Calu3 (cell line): Measurements from ENCODE around the gene B3GNT8. TPM values are rescaled to one million over a fixed set of nuclear protein-coding genes. Genes with fewer than 3 reads are reported as not detected.
A peak's percentile ranks its signal among the peaks of the same experiment; 100 is the strongest.

ENCODE experiments used
- BruUV-seq: library from RNA; stranded (reverse); fragments of 400-500 nt; replicated peaks from 2 replicates; lab custom pipeline; 2021; lab: Mats Ljungman, UMichigan
- CTCF ChIA-PET: fragments of 300-600 bp; sonication (Branson Sonifier 250); formaldehyde crosslinking; loops from one replicate; lab custom pipeline; 2022; ENCODE audit warnings: antibody characterized with exemption; lab: Charles Lee
- DNase-seq: peaks from one replicate; pipeline ENCODE4 v3.0.0; 2022
- H3K27ac Mint-ChIP-seq: one replicate; pipeline ENCODE4 v1.8.0; 2022; ENCODE audit warnings: mixed read lengths; ENCODE audit not compliant: unreplicated experiment
- H3K27me3 Mint-ChIP-seq: one replicate; pipeline ENCODE4 v1.8.0; 2022; ENCODE audit warnings: mixed read lengths; ENCODE audit not compliant: unreplicated experiment
- H3K36me3 Mint-ChIP-seq: one replicate; pipeline ENCODE4 v1.8.0; 2022; ENCODE audit warnings: mild to moderate bottlenecking, moderate library complexity, mixed read lengths; ENCODE audit not compliant: insufficient read depth, unreplicated experiment
- H3K4me1 Mint-ChIP-seq: one replicate; pipeline ENCODE4 v1.8.0; 2022; ENCODE audit warnings: mild to moderate bottlenecking, low read depth, mixed read lengths; ENCODE audit not compliant: unreplicated experiment
- H3K4me3 Mint-ChIP-seq: one replicate; pipeline ENCODE4 v1.8.0; 2022; ENCODE audit warnings: mild to moderate bottlenecking, low read depth, moderate library complexity, mixed read lengths; ENCODE audit not compliant: unreplicated experiment
- H3K9me3 Mint-ChIP-seq: one replicate; pipeline ENCODE4 v1.8.0; 2022; ENCODE audit warnings: low read depth, mixed read lengths; ENCODE audit not compliant: unreplicated experiment
- intact Hi-C: fragments of 100-400 bp; cut with micrococcal nuclease; formaldehyde crosslinking; loops from one replicate; pipeline ENCODE4 v1.10.0; 2022; ENCODE audit not compliant: unreplicated experiment
- total RNA-seq: library from RNA; stranded (reverse); gene quantifications from 2 replicates; pipeline ENCODE4 v1.2.3, GENCODE V29; 2022
- TF ChIP-seq, protein P1 (sequence below): fragments of 200-600 bp; IDR thresholded peaks from one replicate; pipeline ENCODE4 v1.8.0; 2022; ENCODE audit warnings: antibody characterized with exemption; ENCODE audit not compliant: unreplicated experiment

The B3GNT8 gene
- total RNA-seq, 1 experiment from 2014 or later = 0.19 TPM

DNA sequence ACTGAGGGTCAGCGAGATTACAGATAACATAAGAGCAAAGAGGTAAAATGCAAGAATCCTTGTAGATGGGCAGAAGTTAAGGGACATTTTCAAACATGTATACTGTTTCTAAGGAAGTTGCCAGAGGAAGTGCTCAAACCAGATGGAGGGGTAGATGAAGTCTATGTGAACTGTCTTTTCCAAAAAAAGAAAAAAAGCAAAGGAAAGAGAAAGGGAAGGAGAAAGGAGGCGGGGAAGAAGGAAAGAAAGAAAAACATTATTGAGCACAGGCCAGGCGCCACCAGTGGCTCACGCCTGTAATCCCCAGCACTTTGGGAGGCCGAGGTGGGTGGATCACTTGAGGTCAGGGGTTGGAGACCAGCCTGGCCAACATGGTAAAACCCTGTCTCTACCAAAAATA, 7.3 kb upstream of the B3GNT8 start:
- no peaks in the 10 kb centered on the region for H3K9me3 Mint-ChIP-seq

GRCh38 chr19:41433171-41433570, 6.0 kb upstream of the B3GNT8 start:
- Mint-ChIP-seq H3K27me3 (no peaks in the 10 kb centered on the region), H3K9me3 (no peaks in the 10 kb centered on the region), H3K27ac (no peak overlapping the region), H3K4me3 (no peak overlapping the region), H3K4me1 (no peaks in the 10 kb centered on the region), H3K36me3 (peaks cover 23% of the 10 kb centered on the region)
- no peak for DNase-seq
- no TSS peak for BruUV-seq
- CTCF ChIA-PET = no interaction called here
- intact Hi-C loops = loop anchor here (10.0 kb wide), 1 partner anchor 78 kb away; the partner anchor contains the start of gene TGFB1
- TF ChIP-seq, protein P1, sequence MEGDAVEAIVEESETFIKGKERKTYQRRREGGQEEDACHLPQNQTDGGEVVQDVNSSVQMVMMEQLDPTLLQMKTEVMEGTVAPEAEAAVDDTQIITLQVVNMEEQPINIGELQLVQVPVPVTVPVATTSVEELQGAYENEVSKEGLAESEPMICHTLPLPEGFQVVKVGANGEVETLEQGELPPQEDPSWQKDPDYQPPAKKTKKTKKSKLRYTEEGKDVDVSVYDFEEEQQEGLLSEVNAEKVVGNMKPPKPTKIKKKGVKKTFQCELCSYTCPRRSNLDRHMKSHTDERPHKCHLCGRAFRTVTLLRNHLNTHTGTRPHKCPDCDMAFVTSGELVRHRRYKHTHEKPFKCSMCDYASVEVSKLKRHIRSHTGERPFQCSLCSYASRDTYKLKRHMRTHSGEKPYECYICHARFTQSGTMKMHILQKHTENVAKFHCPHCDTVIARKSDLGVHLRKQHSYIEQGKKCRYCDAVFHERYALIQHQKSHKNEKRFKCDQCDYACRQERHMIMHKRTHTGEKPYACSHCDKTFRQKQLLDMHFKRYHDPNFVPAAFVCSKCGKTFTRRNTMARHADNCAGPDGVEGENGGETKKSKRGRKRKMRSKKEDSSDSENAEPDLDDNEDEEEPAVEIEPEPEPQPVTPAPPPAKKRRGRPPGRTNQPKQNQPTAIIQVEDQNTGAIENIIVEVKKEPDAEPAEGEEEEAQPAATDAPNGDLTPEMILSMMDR = no peak

More for the DNA sequence above, 7.3 kb upstream of the B3GNT8 start:
- TF ChIP-seq, protein P1 = no peak
- H3K4me3 Mint-ChIP-seq = no peak overlapping the region
- H3K4me1 Mint-ChIP-seq = no peaks in the 10 kb centered on the region
- H3K27ac Mint-ChIP-seq = no peak overlapping the region
- H3K36me3 Mint-ChIP-seq = peaks cover 19% of the 10 kb centered on the region
- CTCF ChIA-PET = interaction anchor here (0.6 to 0.7 kb wide), 2 partner anchors 129 to 733 kb away, joined by 4 to 5 read pairs; no protein-coding TSS in a partner anchor
- no peak for DNase-seq
- intact Hi-C loops = loop anchor here (10.0 kb wide), 1 partner anchor 80 kb away; the partner anchor contains the start of gene TGFB1
- H3K27me3 Mint-ChIP-seq = no peaks in the 10 kb centered on the region
- no TSS peak for BruUV-seq

DNA sequence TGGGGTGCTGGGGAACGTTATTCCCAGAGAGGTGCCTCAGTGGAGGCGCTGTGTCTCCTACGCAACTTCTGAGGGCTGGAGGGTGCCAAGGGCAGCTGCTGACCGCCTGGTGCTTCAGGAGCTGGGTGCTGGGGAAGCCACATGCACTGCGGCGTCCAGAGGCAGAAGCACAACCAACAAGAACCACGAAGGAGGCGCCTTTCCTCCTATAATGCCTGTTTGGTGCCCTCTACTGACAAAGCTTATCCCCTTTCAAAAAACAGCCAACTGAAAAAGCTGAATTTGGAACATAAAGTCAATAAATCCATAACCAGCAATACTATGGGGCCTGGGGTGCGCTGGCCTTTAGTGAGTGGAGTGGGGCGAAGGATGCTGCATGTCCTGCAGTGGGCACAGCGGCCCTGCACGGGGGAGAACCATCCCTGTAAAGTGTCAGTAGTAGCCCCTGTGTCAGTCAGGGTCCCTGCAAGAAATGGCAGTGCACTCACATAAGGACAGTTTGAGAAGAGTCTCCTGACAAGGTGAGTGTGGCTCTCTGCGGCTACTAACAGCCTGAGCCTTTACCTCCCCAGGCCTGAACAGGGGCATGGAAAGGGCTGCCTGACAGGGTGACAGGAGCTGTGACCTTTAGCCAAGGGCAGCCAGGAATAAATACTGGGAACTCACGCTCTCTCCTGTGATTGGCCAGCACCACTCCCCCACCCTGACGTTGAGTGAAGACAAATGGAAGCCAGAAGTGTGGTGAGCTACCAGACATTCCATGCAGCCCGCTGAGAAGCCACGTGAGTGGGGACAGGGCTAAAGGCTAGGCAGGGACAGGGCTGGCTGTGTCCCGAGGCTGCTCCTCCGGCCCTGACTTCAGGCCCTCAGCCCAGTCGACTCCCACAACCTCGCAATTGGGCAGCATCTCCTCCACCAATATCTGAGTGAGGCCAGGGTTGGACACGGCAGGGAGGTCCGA, 4.5 kb upstream of the B3GNT8 start:
- no peaks in the 10 kb centered on the region for H3K27me3 Mint-ChIP-seq
- CTCF ChIA-PET = interaction anchor here (1.0 to 1.3 kb wide), 3 partner anchors 22 to 169 kb away, joined by 3 to 6 read pairs (median 4); no protein-coding TSS in a partner anchor

DNA sequence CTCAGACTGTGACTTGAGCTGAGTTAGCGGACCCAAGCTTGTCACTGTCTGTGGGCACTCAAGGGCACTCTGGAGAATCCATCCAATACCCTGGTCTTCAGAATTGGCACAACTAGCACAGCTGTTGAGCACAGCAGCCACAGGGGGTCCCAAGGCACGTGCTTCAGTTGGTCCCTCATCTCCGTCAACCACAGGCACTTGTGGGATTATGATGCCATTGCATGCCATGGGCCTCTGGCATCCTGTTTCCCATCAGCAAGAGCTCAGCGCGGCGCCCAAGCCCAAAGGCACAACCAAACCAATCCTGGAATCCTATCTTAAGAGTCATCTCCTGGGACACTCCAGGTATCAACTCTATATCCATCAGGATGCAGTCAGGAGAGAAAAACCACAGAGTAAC, 3.7 kb upstream of the B3GNT8 start:
- no peak for DNase-seq
- H3K27ac Mint-ChIP-seq = no peak overlapping the region
- peaks cover 35% of the 10 kb centered on the region for H3K36me3 Mint-ChIP-seq
- TF ChIP-seq, protein P1 = no peak
- H3K27me3 Mint-ChIP-seq = no peaks in the 10 kb centered on the region
- CTCF ChIA-PET = interaction anchor here (1.0 to 1.3 kb wide), 3 partner anchors 22 to 168 kb away, joined by 3 to 6 read pairs (median 4); no protein-coding TSS in a partner anchor
- H3K4me1 Mint-ChIP-seq = peaks cover 11% of the 10 kb centered on the region
- intact Hi-C loops = loop anchor here (10.0 kb wide), 1 partner anchor 76 kb away; the partner anchor contains the start of gene TGFB1
- no TSS peak for BruUV-seq
- no peak overlapping the region for H3K4me3 Mint-ChIP-seq
- H3K9me3 Mint-ChIP-seq = no peaks in the 10 kb centered on the region

More for the DNA sequence above, 4.5 kb upstream of the B3GNT8 start:
- BruUV-seq = TSS peak; percentile 37
- no peak for DNase-seq
- Mint-ChIP-seq H3K27ac (no peak overlapping the region), H3K36me3 (peaks cover 29% of the 10 kb centered on the region), H3K4me1 (peaks cover 8% of the 10 kb centered on the region), H3K4me3 (no peak overlapping the region), H3K9me3 (no peaks in the 10 kb centered on the region)
- TF ChIP-seq, protein P1 = peak; percentile 40
- intact Hi-C loops = loop anchor here (10.0 kb wide), 1 partner anchor 77 kb away; the partner anchor contains the start of gene TGFB1
